IPS-NIHi7 (cell line): ENCODE data around the gene OPN4.

Experiments used
- DNase-seq: peaks from one replicate; pipeline ENCODE4 v3.0.0; 2012; ENCODE audit warnings: mixed read lengths; ENCODE audit errors: extremely low spot score

The OPN4 gene

GRCh38 chr10:86699541-86699940 lies 45.2 kb downstream of the OPN4 start:
- no peak for DNase-seq

DNA sequence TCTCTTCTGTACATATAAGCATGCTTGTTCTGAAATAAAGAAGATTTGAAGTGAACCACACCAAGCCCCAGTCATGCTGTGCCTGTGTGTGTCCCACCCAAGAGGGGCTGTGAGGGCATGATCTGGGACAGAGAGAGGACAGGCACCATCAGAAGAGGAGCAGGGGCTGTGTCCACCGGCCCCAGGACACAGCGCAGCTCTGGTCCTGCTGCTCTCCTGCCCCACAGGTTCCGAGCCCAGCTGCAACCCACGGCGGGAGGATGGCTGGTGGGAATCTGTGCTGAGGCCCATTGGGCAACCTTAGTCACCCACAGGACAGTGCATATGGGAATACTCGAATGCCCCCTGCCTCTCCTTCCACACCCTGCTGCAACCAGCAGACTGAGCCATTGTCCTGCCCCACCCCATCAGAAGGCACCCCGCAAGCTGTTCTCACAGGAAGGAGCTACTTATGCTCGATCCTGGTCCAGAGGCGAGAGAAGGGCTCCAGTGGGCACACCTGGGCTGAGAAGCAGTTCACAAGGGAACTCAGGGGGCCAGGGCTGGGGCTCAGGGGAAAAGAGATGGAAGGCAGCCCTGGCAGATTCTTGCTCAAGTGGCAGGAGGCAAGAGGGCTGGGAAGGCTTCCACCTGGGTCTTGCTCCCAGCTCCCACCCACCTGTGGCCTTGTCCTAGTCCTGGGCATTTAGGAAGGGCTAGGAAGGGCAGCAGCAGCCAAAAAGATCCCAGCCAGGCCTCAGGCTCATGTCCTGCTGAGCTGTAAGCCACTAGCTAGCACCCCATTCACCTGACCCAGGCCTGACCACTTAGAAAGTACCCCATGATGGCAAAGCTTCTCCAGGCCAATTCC lies 45.9 kb downstream of the OPN4 start:
- DNase-seq = no peak

- no peak for DNase-seq
Measured at GRCh38 chr10:86700851-86701617, 46.7 kb downstream of the OPN4 start.

GRCh38 chr10:86703176-86703575 lies 48.8 kb downstream of the OPN4 start:
- no peak for DNase-seq

- DNase-seq = no peak
Measured at GRCh38 chr10:86705139-86705538, 50.8 kb downstream of the OPN4 start.

- no peak for DNase-seq
Measured at GRCh38 chr10:86705905-86706304, 51.6 kb downstream of the OPN4 start.

DNA sequence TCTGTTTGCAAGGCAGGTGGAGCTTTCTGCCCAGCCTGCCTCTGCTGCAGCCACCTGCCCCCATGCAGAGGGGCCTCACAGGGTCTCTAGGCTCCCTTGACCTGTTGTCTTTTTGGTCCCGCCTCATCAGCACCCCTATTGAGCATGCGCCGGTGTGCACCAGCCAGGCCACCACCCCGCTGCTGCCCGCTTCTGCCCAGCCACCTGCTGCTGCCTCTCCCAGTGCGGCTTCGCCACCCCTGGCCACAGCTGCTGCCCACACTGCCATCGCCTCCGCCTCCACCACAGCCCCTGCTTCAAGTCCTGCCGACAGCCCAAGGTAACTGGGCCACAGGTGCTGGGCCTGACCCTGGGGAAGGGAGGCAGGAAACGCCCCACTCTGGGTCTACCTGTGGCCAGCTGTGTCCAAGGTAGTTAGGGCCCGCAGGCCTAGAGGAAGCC lies 52.1 kb downstream of the OPN4 start:
- DNase-seq = no peak

DNA sequence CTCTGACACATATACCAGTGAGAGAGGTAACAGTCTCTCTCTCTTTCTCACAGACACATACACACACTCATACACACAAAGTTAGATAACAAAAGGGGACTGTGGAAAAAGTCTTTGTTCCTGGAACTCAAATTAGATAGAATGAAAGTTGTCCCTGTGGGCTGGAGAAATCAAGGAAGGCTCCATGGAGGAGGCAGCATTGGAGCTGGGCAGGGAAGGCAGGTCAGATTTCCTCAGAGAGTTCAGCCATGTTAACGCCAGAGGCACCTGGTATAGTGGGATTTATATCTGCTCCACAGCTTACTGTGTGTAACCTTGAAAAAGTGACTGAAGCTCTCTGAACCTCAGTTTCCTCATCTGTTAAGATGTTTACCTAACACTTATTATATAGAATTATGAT lies 52.6 kb downstream of the OPN4 start:
- DNase-seq = no peak

DNA sequence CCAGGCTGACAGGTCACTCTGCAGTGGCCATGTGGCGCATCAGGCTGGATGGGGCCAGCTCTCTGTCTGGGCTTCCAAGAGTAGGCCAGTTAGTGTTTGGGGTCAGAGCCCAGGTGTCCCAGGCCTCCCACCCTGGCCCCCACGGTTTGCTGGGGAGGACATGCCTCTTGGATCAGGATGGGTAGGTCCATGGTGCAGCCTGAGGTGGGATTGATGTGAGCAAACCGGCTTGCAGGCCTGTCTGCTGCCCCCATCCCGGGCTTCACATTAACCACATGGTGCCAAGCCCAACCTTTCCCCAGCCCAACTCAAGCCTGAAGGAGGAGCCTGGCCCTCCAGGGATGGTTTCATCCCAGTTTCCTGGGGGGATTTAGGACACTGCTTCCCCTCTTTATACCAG lies 53.2 kb downstream of the OPN4 start:
- DNase-seq = no peak

- DNase-seq = no peak
Measured at GRCh38 chr10:86708068-86708782, 53.9 kb downstream of the OPN4 start.

- no peak for DNase-seq
Measured at GRCh38 chr10:86708783-86709380, 54.5 kb downstream of the OPN4 start.

DNA sequence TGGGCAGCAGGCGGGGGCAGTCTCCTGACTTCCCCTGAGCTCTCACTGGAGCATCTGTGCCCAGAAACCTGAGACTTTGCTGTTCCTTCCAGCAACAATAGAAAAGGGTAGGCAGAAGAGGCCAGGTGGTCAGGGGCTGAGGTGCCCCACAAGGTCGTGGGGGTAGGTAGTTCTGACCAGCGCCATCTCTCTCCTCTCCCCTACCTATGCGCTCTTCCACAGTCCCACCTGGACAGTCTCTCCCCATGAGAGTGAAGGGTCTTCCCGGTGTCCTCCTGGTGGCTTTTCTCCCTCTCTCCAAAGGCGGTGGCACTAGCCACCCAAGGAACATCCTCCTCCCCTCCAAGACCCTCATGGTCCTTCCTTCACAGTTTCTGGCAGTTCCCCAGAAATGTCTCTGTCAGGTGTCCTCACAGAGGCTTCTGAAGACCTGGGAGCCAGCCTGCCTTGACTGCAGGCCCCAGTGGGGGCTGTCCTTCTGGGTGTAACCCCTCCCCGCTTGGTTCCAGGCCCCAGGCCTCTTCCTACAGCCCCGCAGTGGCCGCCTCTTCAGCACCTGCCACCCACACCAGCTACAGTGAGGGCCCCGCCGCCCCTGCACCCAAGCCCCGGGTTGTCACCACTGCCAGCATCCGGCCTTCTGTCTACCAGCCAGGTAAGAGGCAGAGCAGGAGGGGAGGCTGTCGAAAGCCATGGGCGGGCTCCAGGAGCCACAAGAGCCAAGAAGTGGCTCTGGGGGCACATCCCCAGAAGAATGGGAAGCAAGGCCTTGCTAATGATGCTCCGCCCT lies 55.2 kb downstream of the OPN4 start:
- DNase-seq = no peak

DNA sequence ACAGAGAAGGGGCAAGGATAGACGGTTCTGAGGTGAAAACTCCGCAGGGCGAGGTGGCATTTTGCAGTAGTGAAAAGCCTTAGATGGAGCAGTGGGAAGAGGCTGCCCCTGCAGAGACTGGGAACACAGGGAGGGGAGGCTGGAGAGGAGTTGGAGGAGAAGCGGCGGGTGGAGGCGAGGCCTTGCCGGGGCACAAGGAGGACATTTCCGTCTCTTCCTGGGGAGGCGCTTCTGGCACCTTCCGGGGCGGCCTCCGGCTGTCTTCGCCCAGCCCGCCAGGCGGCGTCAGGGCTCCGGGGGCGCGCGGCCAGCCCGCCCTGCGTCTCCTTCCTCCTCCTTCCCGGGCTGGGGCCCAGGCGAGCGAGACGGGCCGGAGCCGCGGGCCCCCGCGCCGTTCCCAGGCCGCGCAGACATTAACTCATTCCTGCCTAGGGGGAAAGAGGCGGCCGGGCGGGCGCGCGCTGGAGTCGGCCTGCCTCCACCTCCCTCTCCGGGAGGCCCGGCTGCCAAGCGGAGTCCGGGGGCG lies 56.7 kb downstream of the OPN4 start:
- DNase-seq = peak; percentile 96

- DNase-seq = peak; percentile 73
Measured at GRCh38 chr10:86711513-86712316, 57.4 kb downstream of the OPN4 start.

DNA sequence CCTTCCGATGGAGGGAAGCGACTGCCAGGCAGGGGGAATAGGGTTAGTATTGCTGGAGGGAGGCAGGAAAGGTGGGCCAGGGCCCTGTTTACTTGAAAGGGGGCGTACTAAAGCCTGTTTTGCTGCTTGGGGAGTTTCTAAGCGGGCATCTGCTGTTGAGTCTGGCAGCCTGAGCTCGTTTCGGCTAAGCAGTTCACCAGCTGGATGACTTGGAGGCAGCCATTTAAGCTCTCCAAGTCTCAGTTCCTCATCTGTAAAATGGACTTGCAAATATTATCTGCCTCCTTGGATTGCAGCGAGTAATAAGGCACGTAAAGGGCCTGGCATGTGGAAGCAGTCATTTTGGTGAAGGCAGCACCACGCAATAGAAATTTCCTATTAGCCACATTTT lies 58.0 kb downstream of the OPN4 start:
- peak; percentile 70 for DNase-seq

DNA sequence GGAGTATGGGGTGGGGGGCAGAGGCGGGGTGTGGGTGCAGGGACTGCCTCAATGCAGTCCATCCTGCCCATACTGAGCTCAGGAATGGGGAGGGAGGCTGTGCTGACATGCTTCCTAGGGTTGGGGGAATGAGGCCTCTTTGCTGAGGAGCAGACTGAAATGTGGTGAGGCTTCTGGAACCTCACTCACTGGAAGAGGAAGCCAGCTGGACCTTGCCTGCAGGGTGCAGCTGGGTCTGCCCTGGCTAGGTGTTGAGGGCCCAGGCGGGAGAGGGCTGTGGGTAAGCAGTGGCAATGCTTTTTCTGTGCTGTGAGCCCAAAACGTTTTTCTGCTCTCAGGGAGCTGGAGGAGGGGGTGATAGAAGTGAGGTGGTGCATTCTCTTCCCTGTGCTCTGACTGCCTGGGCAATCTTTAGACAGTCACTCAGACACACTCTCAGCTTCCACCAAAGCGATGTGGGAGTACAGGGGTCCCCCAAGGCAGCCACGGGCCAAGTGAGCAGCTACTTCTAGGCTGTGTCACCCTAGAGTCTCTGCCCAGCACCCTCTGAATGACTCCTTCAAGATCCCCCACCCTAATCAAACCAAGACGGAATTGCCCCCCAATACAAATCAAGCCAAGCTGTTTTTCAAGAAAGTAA lies 60.9 kb downstream of the OPN4 start:
- no peak for DNase-seq

GRCh38 chr10:86715836-86716235 lies 61.5 kb downstream of the OPN4 start:
- no peak for DNase-seq
